OCI-LY3 (cell line): ENCODE data around the gene MAPK13.

Source experiments
- CTCF ChIP-seq: fragments of 200-600, 300-600 bp; sonication (generic); IDR thresholded peaks from 2 replicates; pipeline ENCODE4 v1.5.1; 2014; ENCODE audit warnings: antibody characterized with exemption, low read length, low read depth
- EZH2phosphoT487 ChIP-seq: fragments of 200-600 bp; shearing (Covaris generic); IDR thresholded peaks from 2 replicates; pipeline ENCODE4 v1.6.1; 2018; ENCODE audit warnings: antibody characterized with exemption, mixed run types, low read depth

- TF ChIP-seq CTCF: no peak
- TF ChIP-seq EZH2phosphoT487: no peak
These were observed 11.7 kb upstream of the MAPK13 start for GRCh38 chr6:36118550-36119107.
